HepG2 (cell line): ENCODE data around the gene ICE1. TPM values are rescaled to one million over a fixed set of nuclear protein-coding genes. Genes with fewer than 3 reads are reported as not detected.

Experiments
- ATF3 ChIP-seq: sonication (generic); formaldehyde crosslinking; IDR thresholded peaks from 2 replicates; pipeline ENCODE4 v1.4.0; 2020; ENCODE audit warnings: missing genetic modification reagents
- BHLHE40 ChIP-seq: IDR thresholded peaks from 2 replicates; pipeline ENCODE4 v1.6.1; 2011; ENCODE audit warnings: low read length, improper control_type of control experiment
- CBFB ChIP-seq: sonication (generic); formaldehyde crosslinking; IDR thresholded peaks from 2 replicates; pipeline ENCODE4 v1.4.0; 2020; ENCODE audit warnings: missing genetic modification reagents
- DZIP1 ChIP-seq: sonication (generic); formaldehyde crosslinking; IDR thresholded peaks from 2 replicates; pipeline ENCODE4 v1.5.0; 2020; ENCODE audit warnings: mild to moderate bottlenecking, missing genetic modification reagents
- ESRRA ChIP-seq: sonication (generic); formaldehyde crosslinking; IDR thresholded peaks from 2 replicates; pipeline ENCODE4 v1.5.1; 2020; ENCODE audit warnings: mild to moderate bottlenecking, low read depth, missing genetic modification reagents
- ETV5 ChIP-seq: IDR thresholded peaks from 2 replicates; pipeline ENCODE4 v1.6.1; 2018; ENCODE audit warnings: missing biosample characterization, missing genetic modification reagents, inconsistent platforms, borderline replicate concordance
- FOSL2 ChIP-seq: sonication (generic); formaldehyde crosslinking; IDR thresholded peaks from 2 replicates; pipeline ENCODE4 v1.4.0; 2020; ENCODE audit warnings: missing genetic modification reagents
- HDAC2 ChIP-seq: sonication (generic); formaldehyde crosslinking; IDR thresholded peaks from 2 replicates; pipeline ENCODE4 v1.4.0; 2020; ENCODE audit warnings: missing genetic modification reagents
- IRX3 ChIP-seq: sonication (generic); formaldehyde crosslinking; IDR thresholded peaks from 2 replicates; pipeline ENCODE4 v1.8.1; 2023; ENCODE audit warnings: mild to moderate bottlenecking, low read depth, missing genetic modification reagents, borderline replicate concordance
- KAT8 ChIP-seq: IDR thresholded peaks from 2 replicates; pipeline ENCODE4 v1.6.1; 2016; ENCODE audit warnings: missing genetic modification reagents, missing compliant biosample characterization
- KDM3A ChIP-seq: IDR thresholded peaks from 2 replicates; pipeline ENCODE4 v1.6.1; 2018; ENCODE audit warnings: low read depth, missing compliant biosample characterization
- ONECUT2 ChIP-seq: sonication (generic); formaldehyde crosslinking; IDR thresholded peaks from 2 replicates; pipeline ENCODE4 v1.4.0; 2020; ENCODE audit warnings: missing genetic modification reagents
- SNAPC5 ChIP-seq: sonication (generic); formaldehyde crosslinking; IDR thresholded peaks from 2 replicates; pipeline ENCODE4 v1.8.1; 2023; ENCODE audit warnings: mild to moderate bottlenecking, missing genetic modification reagents, borderline replicate concordance
- TMF1 ChIP-seq: sonication (generic); formaldehyde crosslinking; IDR thresholded peaks from 2 replicates; pipeline ENCODE4 v1.8.1; 2022; ENCODE audit warnings: low read depth, missing genetic modification reagents
- YEATS4 ChIP-seq: sonication (generic); formaldehyde crosslinking; IDR thresholded peaks from 2 replicates; pipeline ENCODE4 v1.4.0; 2020; ENCODE audit warnings: missing genetic modification reagents, borderline replicate concordance
- ZNF101 ChIP-seq: sonication (generic); formaldehyde crosslinking; IDR thresholded peaks from 2 replicates; pipeline ENCODE4 v1.4.0; 2020; ENCODE audit warnings: mild to moderate bottlenecking, low read depth, missing genetic modification reagents, borderline replicate concordance
- ZNF12 ChIP-seq: sonication (generic); formaldehyde crosslinking; IDR thresholded peaks from 2 replicates; pipeline ENCODE4 v1.5.0; 2020; ENCODE audit warnings: missing genetic modification reagents
- ZNF564 ChIP-seq: sonication (generic); formaldehyde crosslinking; IDR thresholded peaks from 2 replicates; pipeline ENCODE4 v1.8.1; 2023; ENCODE audit warnings: mild to moderate bottlenecking, missing genetic modification reagents
- ZNF570 ChIP-seq: sonication (generic); formaldehyde crosslinking; IDR thresholded peaks from 2 replicates; pipeline ENCODE4 v1.4.0; 2020; ENCODE audit warnings: mild to moderate bottlenecking, missing genetic modification reagents, borderline replicate concordance
- ZNF766 ChIP-seq: sonication (generic); formaldehyde crosslinking; IDR thresholded peaks from 2 replicates; pipeline ENCODE4 v1.5.0; 2020; ENCODE audit warnings: missing genetic modification reagents, borderline replicate concordance
- ZSCAN5A ChIP-seq: sonication (generic); formaldehyde crosslinking; IDR thresholded peaks from 2 replicates; pipeline ENCODE4 v1.8.0; 2022; ENCODE audit warnings: mild to moderate bottlenecking, missing genetic modification reagents, borderline replicate concordance
- polyA plus RNA-seq, 8 experiments: library from polyadenylated mRNA; depleted of rRNA in 3 of 8; stranded (reverse) in 7 of 8; unstranded in 1 of 8; fragments of >200 nt; fragmentation: Illumina TruSeq in 4 of 8; extraction: Trizol in 4 of 8; gene quantifications; 2 replicates each; pipeline versions ENCODE4 v1.2.1 to v1.2.3, GENCODE V29; 2011 to 2016; ENCODE audit warnings: low read depth in 4 of 8, missing spikeins in 1 of 8, mixed read lengths in 1 of 8; ENCODE audit not compliant: insufficient read depth in 1 of 8
- total RNA-seq, 5 experiments: library from RNA; depleted of rRNA; stranded (reverse); fragments of >200 nt; fragmentation: Illumina TruSeq; extraction: Trizol; gene quantifications; 2 replicates each; pipeline ENCODE4 v1.2.3, GENCODE V29; 2016; ENCODE audit warnings: low read depth in 1 of 5

The ICE1 gene
- total and polyA plus RNA-seq, 2 of the 13 experiments (the other 11 are each of a cell fraction or from before 2014, with no cell fraction given): 9.1 to 27.6 TPM

- TF ChIP-seq KAT8 (CRISPR knock-in tag) (peak; percentile 94), ZNF564 (CRISPR knock-in tag) (peak; percentile 36; the same call in 1 of the 2 replicates), ZNF12 (CRISPR knock-in tag) (no peak), ESRRA (CRISPR knock-in tag) (peak; percentile 48; the same call in 1 of the 2 replicates), CBFB (CRISPR knock-in tag) (no peak), HDAC2 (CRISPR knock-in tag) (peak; percentile 74; the same call in 1 of the 2 replicates), FOSL2 (peak; percentile 27; the same call in 1 of the 2 replicates), ATF3 (peak; percentile 7; the same call in 1 of the 2 replicates), ZSCAN5A (CRISPR knock-in tag) (0 out of 2 replicates have a peak, but pooled peaks have one; percentile 51), KDM3A (peak; percentile 45; the same call in 1 of the 2 replicates), ZNF766 (CRISPR knock-in tag) (no peak), ZNF101 (CRISPR knock-in tag) (no peak), ETV5 (CRISPR knock-in tag) (peak; percentile 40; the same call in 1 of the 2 replicates), YEATS4 (CRISPR knock-in tag) (peak; percentile 26; the same call in 1 of the 2 replicates), BHLHE40 (peak; percentile 18; the same call in 1 of the 2 replicates), DZIP1 (CRISPR knock-in tag) (peak; percentile 87), ZNF570 (no peak), ONECUT2 (CRISPR knock-in tag) (no peak), SNAPC5 (CRISPR knock-in tag) (0 out of 2 replicates have a peak, but pooled peaks have one; percentile 45), IRX3 (CRISPR knock-in tag) (no peak), TMF1 (0 out of 2 replicates have a peak, but pooled peaks have one; percentile 34)
Observed at GRCh38 chr5:5421961-5422818, at the start of gene ICE1 (continued).
